Thymus (tissue), 11 donors: ENCODE measurements around the gene SNAPC3. TPM values are rescaled to one million over a fixed set of nuclear protein-coding genes. Genes with fewer than 3 reads are reported as not detected.

ENCODE experiments used
- DNase-seq, 9 donors: peaks; one replicate each; pipeline ENCODE4 v3.0.0-alpha.2; 2013; ENCODE audit warnings: low spot score in 9 of 9, low read depth in 6 of 9, missing footprints in 1 of 9
- H3K27ac ChIP-seq, 2 donors: one replicate each; pipeline ENCODE4 v1.5.1; 2013; ENCODE audit warnings: control low read depth in 1 of 2, low read depth in 1 of 2, low read length in 1 of 2, mild to moderate bottlenecking in 1 of 2, moderate library complexity in 1 of 2
- H3K27me3 ChIP-seq, 2 donors: one replicate each; pipeline ENCODE4 v1.5.1; 2013; ENCODE audit warnings: low read length in 1 of 2; ENCODE audit not compliant: control insufficient read depth in 2 of 2, insufficient read depth in 1 of 2
- H3K36me3 ChIP-seq, 2 donors: one replicate each; pipeline ENCODE4 v1.5.1; 2013; ENCODE audit warnings: low read length in 1 of 2, mild to moderate bottlenecking in 1 of 2, moderate library complexity in 1 of 2; ENCODE audit not compliant: control insufficient read depth in 2 of 2, insufficient read depth in 2 of 2
- H3K4me1 ChIP-seq, 2 donors: one replicate each; pipeline ENCODE4 v1.5.1; 2013; ENCODE audit warnings: low read length in 2 of 2; ENCODE audit not compliant: control insufficient read depth in 2 of 2, insufficient read depth in 2 of 2
- H3K4me3 ChIP-seq, 2 donors: one replicate each; pipeline ENCODE4 v1.5.1; 2013; ENCODE audit warnings: low read length in 2 of 2, control low read depth in 1 of 2, mild to moderate bottlenecking in 1 of 2
- H3K9me3 ChIP-seq, 2 donors: one replicate each; pipeline ENCODE4 v1.5.1; 2013; ENCODE audit warnings: low read length in 1 of 2, mild to moderate bottlenecking in 1 of 2; ENCODE audit not compliant: control insufficient read depth in 2 of 2, insufficient read depth in 1 of 2
- WGBS: extraction: QIAGEN DNeasy Blood & Tissue Kit; methylation state at CpG from one replicate; pipeline ENCODE4 v1.1.7; 2013; 5-methylcytosine and 5-hydroxymethylcytosine counted together
- polyA plus RNA-seq: library from polyadenylated mRNA; stranded (reverse); fragments of 200-250 nt; gene quantifications from one replicate; pipeline ENCODE4 v1.2.3, GENCODE V29; 2013
- total RNA-seq: library from RNA; stranded (reverse); fragments of 120-200 nt; gene quantifications from one replicate; pipeline ENCODE4 v1.2.4, GENCODE V29; 2013
- donor health status: healthy.

The SNAPC3 gene
- total and polyA plus RNA-seq, 2 donors: 18.1 to 24.0 TPM

GRCh38 chr9:15469406-15469805 lies 46.7 kb downstream of the SNAPC3 start:
- WGBS: 96% methylated on average over 1 of the region's 1 CpG
- Histone ChIP-seq H3K27me3 (no peaks in the 10 kb centered on the region), H3K36me3 (peaks cover 20 to 86% of the 10 kb centered on the region in 2 donors), H3K4me3 (no peak overlapping the region), H3K4me1 (no peaks in the 10 kb centered on the region), H3K9me3 (no peaks in the 10 kb centered on the region), H3K27ac (no peak overlapping the region)
- DNase-seq: no peak

- H3K27ac ChIP-seq: no peak overlapping the region
- H3K4me3 ChIP-seq: no peak overlapping the region
- H3K27me3 ChIP-seq: no peaks in the 10 kb centered on the region
- no peaks in the 10 kb centered on the region for H3K9me3 ChIP-seq
- 97% methylated on average over 2 of the region's 2 CpGs for WGBS
- H3K4me1 ChIP-seq: no peaks in the 10 kb centered on the region
- no peak for DNase-seq
- H3K36me3 ChIP-seq: peaks cover 20 to 85% of the 10 kb centered on the region in 2 donors
Measured at GRCh38 chr9:15469862-15470261, 47.2 kb downstream of the SNAPC3 start.

- 96% methylated on average over 8 of the region's 8 CpGs for WGBS
- H3K4me1 ChIP-seq: no peaks in the 10 kb centered on the region
- H3K36me3 ChIP-seq: peaks cover 20 to 81% of the 10 kb centered on the region in 2 donors
- no peak overlapping the region for H3K4me3 ChIP-seq
- H3K9me3 ChIP-seq: no peaks in the 10 kb centered on the region
- no peak overlapping the region for H3K27ac ChIP-seq
- no peaks in the 10 kb centered on the region for H3K27me3 ChIP-seq
- no peak for DNase-seq
Measured at GRCh38 chr9:15475923-15476536, 53.4 kb downstream of the SNAPC3 start.

- Histone ChIP-seq H3K36me3 (peaks cover 27 to 80% of the 10 kb centered on the region in 2 donors), H3K27ac (no peak overlapping the region), H3K4me1 (peaks cover 0 to 2% of the 10 kb centered on the region in 2 donors), H3K4me3 (no peak overlapping the region), H3K9me3 (no peaks in the 10 kb centered on the region), H3K27me3 (no peaks in the 10 kb centered on the region)
- DNase-seq: no peak
- 96% methylated on average over 1 of the region's 1 CpG for WGBS
Measured at GRCh38 chr9:15480028-15480427, 57.4 kb downstream of the SNAPC3 start.

- Histone ChIP-seq H3K36me3 (peaks cover 19 to 77% of the 10 kb centered on the region in 2 donors), H3K4me1 (peaks cover 0 to 2% of the 10 kb centered on the region in 2 donors), H3K27ac (no peak overlapping the region), H3K9me3 (no peaks in the 10 kb centered on the region), H3K27me3 (no peaks in the 10 kb centered on the region), H3K4me3 (no peak overlapping the region)
- 58% methylated on average over 1 of the region's 1 CpG for WGBS
- DNase-seq: peak in 2 of 9 donors; percentile 4 to 19
Measured at GRCh38 chr9:15482146-15482545, 59.5 kb downstream of the SNAPC3 start.

GRCh38 chr9:15484802-15485201 lies 62.1 kb downstream of the SNAPC3 start:
- H3K9me3 ChIP-seq: no peaks in the 10 kb centered on the region
- H3K27ac ChIP-seq: no peak overlapping the region
- DNase-seq: no peak
- H3K4me1 ChIP-seq: peaks cover 0 to 2% of the 10 kb centered on the region in 2 donors
- H3K4me3 ChIP-seq: no peak overlapping the region
- WGBS: 94% methylated on average over 6 of the region's 6 CpGs
- peaks cover 21 to 87% of the 10 kb centered on the region in 2 donors for H3K36me3 ChIP-seq
- no peaks in the 10 kb centered on the region for H3K27me3 ChIP-seq

- peaks cover 21 to 81% of the 10 kb centered on the region in 2 donors for H3K36me3 ChIP-seq
Measured at GRCh38 chr9:15485836-15486666, 63.4 kb downstream of the SNAPC3 start.

GRCh38 chr9:15491950-15492349 lies 69.3 kb downstream of the SNAPC3 start:
- Histone ChIP-seq H3K4me1 (no peaks in the 10 kb centered on the region), H3K27ac (no peak overlapping the region), H3K36me3 (peaks cover 20 to 71% of the 10 kb centered on the region in 2 donors), H3K27me3 (no peaks in the 10 kb centered on the region), H3K9me3 (peaks cover 0 to 7% of the 10 kb centered on the region in 2 donors), H3K4me3 (no peak overlapping the region)
- 100% methylated on average over 1 of the region's 1 CpG for WGBS
- no peak for DNase-seq

More at GRCh38 chr9:15485836-15486666, 63.4 kb downstream of the SNAPC3 start:
- peak in 3 of 9 donors; percentile 18 to 50 (median 26) for DNase-seq
- Histone ChIP-seq H3K4me1 (peaks cover 0 to 2% of the 10 kb centered on the region in 2 donors), H3K27me3 (no peaks in the 10 kb centered on the region), H3K4me3 (no peak overlapping the region), H3K9me3 (no peaks in the 10 kb centered on the region), H3K27ac (no peak overlapping the region)
- 93% methylated on average over 2 of the region's 2 CpGs for WGBS

GRCh38 chr9:15492485-15493150 lies 69.9 kb downstream of the SNAPC3 start:
- Histone ChIP-seq H3K9me3 (peaks cover 0 to 7% of the 10 kb centered on the region in 2 donors), H3K36me3 (peaks cover 20 to 64% of the 10 kb centered on the region in 2 donors), H3K4me3 (no peak overlapping the region), H3K4me1 (no peaks in the 10 kb centered on the region), H3K27me3 (no peaks in the 10 kb centered on the region), H3K27ac (no peak overlapping the region)
- WGBS: 96% methylated on average over 13 of the region's 13 CpGs
- no peak for DNase-seq
